Astrocyte of the spinal cord (primary cell): Measurements from ENCODE around the gene PATJ.

Source experiments
- DNase-seq: peaks from one replicate; pipeline ENCODE4 v3.0.0; 2011; ENCODE audit warnings: low read depth, low spot score
- H3K4me3 ChIP-seq: 2 replicates; pipeline ENCODE4 v1.5.1; 2011; ENCODE audit warnings: low read depth, mild to moderate bottlenecking, low read length, moderate library complexity
- in situ Hi-C: cut with HindIII; loops from 2 replicates; pipeline ENCODE4 v1.10.0; 2017; ENCODE audit warnings: low sequenced_read_pairs
- TF ChIP-seq, protein P1 (sequence below): IDR thresholded peaks from 2 replicates; pipeline ENCODE4 v1.5.1; 2012; ENCODE audit warnings: low read depth, mild to moderate bottlenecking, low read length, inconsistent platforms

Gene PATJ

DNA sequence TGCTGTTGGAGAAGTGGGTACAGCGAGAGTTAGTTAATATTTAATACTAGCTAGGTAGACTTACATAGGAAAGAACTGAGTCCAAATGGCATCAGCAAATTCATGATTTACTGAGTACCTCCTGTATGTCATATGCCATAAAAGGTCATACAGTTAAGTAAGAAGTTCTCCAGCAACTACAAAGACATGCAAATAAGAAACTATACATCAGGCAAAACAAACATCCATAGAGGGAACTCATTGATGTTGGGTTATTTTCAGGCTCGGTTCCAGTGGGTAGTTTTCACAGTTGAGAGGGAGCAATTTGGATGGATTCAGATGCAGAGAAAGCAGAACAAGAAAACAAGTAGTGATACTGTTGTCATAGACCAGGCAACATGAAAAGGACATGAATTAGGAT is 287.4 kb downstream of the PATJ start:
- no peak for DNase-seq
- H3K4me3 ChIP-seq, result no peak overlapping the region
- TF ChIP-seq, protein P1, sequence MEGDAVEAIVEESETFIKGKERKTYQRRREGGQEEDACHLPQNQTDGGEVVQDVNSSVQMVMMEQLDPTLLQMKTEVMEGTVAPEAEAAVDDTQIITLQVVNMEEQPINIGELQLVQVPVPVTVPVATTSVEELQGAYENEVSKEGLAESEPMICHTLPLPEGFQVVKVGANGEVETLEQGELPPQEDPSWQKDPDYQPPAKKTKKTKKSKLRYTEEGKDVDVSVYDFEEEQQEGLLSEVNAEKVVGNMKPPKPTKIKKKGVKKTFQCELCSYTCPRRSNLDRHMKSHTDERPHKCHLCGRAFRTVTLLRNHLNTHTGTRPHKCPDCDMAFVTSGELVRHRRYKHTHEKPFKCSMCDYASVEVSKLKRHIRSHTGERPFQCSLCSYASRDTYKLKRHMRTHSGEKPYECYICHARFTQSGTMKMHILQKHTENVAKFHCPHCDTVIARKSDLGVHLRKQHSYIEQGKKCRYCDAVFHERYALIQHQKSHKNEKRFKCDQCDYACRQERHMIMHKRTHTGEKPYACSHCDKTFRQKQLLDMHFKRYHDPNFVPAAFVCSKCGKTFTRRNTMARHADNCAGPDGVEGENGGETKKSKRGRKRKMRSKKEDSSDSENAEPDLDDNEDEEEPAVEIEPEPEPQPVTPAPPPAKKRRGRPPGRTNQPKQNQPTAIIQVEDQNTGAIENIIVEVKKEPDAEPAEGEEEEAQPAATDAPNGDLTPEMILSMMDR, result no peak
- in situ Hi-C loops, result no loop called here

DNA sequence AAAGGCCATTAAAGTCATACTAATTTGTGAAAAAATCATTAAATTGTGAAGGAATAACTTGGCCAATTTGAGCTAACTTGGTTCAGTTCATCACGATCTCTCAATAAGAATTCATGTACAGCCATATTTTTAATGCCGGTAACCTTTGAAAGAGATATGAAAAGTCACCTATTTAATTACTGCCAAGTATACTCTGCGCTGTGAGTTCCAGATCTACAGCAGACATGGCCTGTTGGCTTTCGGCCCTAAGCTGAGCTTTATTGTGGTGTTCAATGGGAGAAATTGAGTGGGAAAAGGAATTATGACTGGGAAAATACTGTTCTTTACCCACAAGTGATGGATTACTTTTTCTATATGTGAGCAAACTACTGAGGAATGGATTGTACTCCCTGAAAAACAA is 292.5 kb downstream of the PATJ start:
- in situ Hi-C loops, result no loop called here
- DNase-seq, result no peak
- no peak overlapping the region for H3K4me3 ChIP-seq
- TF ChIP-seq, protein P1, result no peak

DNA sequence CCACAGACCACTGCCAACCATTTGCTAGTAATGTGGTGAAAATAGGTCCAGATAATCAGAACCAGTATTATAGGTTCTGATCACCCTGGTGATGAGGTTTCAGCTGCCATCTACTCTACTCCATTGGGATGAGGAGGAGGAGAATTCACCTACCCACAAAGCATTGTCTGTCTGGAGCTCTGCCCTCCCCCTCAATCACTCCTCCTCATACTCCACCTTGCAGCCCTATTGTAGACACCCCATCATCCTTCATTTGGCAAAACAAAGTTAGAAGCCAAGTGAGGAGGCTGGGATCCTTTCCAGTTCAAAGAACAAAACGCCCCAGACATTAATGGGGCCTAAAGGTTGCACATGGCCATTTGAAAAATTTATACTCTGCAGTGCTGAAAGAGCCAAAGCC is 295.0 kb downstream of the PATJ start:
- H3K4me3 ChIP-seq, result no peak overlapping the region
- in situ Hi-C loops, result no loop called here
- DNase-seq, result no peak
- TF ChIP-seq, protein P1, result no peak

DNA sequence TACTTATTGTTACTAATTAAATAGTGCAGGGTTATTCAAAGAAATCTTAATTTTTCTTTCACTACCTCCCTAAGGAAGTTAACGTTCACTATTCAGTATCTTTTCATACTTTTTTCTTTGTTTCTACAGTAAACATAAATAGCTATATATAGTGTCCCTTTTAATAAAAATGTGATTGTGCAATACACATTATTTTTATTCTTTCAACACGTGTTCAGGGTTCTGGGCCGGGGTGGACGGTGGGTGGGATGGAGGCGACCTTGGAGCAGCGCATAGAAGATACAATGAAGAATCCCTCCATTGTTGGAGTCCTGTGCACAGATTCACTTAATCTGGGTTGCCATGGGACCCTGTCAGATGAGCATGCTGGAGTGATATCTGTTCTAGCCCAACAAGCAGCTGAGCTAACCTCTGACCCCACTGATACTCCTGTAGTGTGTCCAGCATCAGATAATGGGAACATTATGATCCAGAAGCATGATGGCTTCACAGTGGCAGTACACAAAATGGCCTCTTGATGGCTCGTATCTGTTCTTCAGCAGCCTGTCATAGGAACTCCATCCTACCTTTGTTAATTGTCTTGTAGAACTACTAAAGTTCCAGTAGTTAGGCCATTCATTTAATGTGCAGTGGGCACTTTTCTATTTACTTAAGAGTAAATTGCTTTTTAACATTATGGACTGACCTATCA is 296.5 kb downstream of the PATJ start:
- in situ Hi-C loops, result no loop called here
- TF ChIP-seq, protein P1, result no peak
- no peak overlapping the region for H3K4me3 ChIP-seq
- DNase-seq, result no peak

DNA sequence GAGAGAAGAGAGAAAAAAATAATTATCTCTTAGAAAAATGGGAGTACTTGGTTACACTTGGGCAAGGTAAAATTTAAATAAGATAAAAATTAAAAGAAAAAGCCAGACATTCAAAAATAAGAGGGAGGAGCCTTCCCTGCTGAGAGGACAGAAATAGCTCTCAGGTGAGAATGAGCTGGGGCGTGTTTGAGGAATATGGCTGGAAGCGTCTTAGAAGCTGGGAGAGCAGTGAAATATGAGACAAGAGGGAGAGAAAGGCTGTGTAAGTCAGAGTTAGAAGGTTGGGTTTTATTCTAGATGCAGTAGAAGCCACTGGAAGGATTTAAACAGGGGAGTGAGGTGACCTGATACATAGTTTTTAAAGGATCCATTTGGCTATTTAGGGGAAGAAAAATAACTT is 298.2 kb downstream of the PATJ start:
- H3K4me3 ChIP-seq, result no peak overlapping the region
- DNase-seq, result no peak
- in situ Hi-C loops, result no loop called here
- TF ChIP-seq, protein P1, result no peak

DNA sequence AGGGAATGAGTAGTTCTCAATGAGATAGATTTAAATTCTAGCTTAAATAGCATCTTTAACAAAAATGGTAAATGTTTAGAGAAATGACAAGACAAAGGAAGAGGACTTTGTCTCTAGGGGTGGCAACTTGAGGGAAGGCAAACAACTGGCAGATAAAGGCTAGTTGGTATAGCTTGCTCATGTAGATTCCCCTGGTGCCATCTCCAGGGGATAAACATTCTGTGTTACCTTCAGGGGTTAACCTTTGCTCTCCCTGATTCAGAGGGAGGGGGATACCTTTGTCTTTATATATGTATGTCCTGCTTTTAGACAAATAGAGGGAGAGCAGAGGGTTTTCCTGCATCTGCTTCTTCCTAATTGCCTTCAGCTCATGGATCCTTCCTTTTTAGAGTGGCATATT is 298.7 kb downstream of the PATJ start:
- H3K4me3 ChIP-seq, result no peak overlapping the region
- DNase-seq, result no peak
- TF ChIP-seq, protein P1, result no peak
- in situ Hi-C loops, result no loop called here
